Gastrocnemius medialis (tissue), 4 donors: ENCODE data around the gene KDELR1.

Source experiments
- POLR2A ChIP-seq, 2 donors: fragments of 450-650 bp; IDR thresholded peaks; one replicate each; pipeline ENCODE4 v1.6.1; 2017; ENCODE audit warnings: antibody characterized with exemption in 2 of 2, mild to moderate bottlenecking in 2 of 2, moderate library complexity in 2 of 2
- TF ChIP-seq, protein P1 (sequence below), 5 experiments: fragments of 450-650 bp in 3 of 5; fragments of 200-600 bp in 2 of 5; sonication (generic) in 2 of 5; IDR thresholded peaks in 4 of 5; conservative IDR thresholded peaks in 1 of 5; 1 replicate in 4 of 5; 2 replicates in 1 of 5; pipeline ENCODE4 v1.5.1; 2016 to 2019; ENCODE audit warnings: antibody characterized with exemption in 5 of 5, mild to moderate bottlenecking in 3 of 5, moderate library complexity in 3 of 5

DNA sequence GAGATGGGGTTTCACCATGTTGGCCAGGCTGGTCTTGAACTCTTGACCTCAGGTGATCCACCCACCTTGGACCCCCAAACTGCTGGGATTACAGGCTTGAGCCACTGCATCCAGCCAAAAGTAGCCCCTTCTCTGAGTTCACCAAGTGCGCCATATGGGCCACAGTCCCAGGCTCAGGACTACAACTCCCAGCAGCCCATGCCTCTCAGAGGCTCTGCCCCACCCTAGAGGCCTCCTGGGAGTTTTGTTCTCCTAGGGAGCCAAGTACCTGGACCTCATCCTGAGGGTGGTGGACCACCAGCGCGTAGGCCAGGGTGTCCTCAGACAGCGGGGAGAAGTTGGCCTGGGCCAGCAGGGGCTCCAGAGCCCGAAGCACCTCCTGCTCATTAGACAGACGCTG is 46.5 kb downstream of the KDELR1 start:
- no peak for TF ChIP-seq POLR2A (IDR thresholded peaks at IDR 0.05)
- TF ChIP-seq, protein P1, sequence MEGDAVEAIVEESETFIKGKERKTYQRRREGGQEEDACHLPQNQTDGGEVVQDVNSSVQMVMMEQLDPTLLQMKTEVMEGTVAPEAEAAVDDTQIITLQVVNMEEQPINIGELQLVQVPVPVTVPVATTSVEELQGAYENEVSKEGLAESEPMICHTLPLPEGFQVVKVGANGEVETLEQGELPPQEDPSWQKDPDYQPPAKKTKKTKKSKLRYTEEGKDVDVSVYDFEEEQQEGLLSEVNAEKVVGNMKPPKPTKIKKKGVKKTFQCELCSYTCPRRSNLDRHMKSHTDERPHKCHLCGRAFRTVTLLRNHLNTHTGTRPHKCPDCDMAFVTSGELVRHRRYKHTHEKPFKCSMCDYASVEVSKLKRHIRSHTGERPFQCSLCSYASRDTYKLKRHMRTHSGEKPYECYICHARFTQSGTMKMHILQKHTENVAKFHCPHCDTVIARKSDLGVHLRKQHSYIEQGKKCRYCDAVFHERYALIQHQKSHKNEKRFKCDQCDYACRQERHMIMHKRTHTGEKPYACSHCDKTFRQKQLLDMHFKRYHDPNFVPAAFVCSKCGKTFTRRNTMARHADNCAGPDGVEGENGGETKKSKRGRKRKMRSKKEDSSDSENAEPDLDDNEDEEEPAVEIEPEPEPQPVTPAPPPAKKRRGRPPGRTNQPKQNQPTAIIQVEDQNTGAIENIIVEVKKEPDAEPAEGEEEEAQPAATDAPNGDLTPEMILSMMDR (IDR thresholded peaks at IDR 0.05 in 4 of 5, conservative IDR thresholded peaks at IDR 0.05 in 1 of 5), result no peak
